H9 (cell line): ENCODE data around the gene TMEM200A. TPM values are rescaled to one million over a fixed set of nuclear protein-coding genes. Genes with fewer than 3 reads are reported as not detected.

Source experiments
- DNase-seq: peaks from one replicate; pipeline ENCODE4 v3.0.0-alpha.2; 2017
- H2AFZ ChIP-seq: one replicate; pipeline ENCODE4 v1.6.1; 2013; ENCODE audit warnings: mild to moderate bottlenecking, low read length, control low read depth, moderate library complexity
- H2AK5ac ChIP-seq: 2 replicates; pipeline ENCODE4 v1.6.1; 2013; ENCODE audit warnings: low read length, control low read depth, mixed read lengths; ENCODE audit not compliant: insufficient read length
- H2BK120ac ChIP-seq: one replicate; pipeline ENCODE4 v1.6.1; 2013; ENCODE audit warnings: low read depth, mild to moderate bottlenecking, low read length, control low read depth, inconsistent platforms; ENCODE audit not compliant: poor library complexity, severe bottlenecking
- H2BK12ac ChIP-seq: 2 replicates; pipeline ENCODE4 v1.6.1; 2013; ENCODE audit warnings: low read length, control low read depth, mixed read lengths, low read depth; ENCODE audit not compliant: insufficient read length
- H2BK15ac ChIP-seq: 2 replicates; pipeline ENCODE4 v1.6.1; 2013; ENCODE audit warnings: low read depth, low read length, control low read depth
- H2BK20ac ChIP-seq: one replicate; pipeline ENCODE4 v1.6.1; 2013; ENCODE audit warnings: low read depth, mild to moderate bottlenecking, low read length, control low read depth, inconsistent platforms; ENCODE audit not compliant: poor library complexity, severe bottlenecking
- H2BK5ac ChIP-seq: 2 replicates; pipeline ENCODE4 v1.6.1; 2013; ENCODE audit warnings: low read length, control low read depth, mixed read lengths; ENCODE audit not compliant: insufficient read length
- H3K14ac ChIP-seq: 2 replicates; pipeline ENCODE4 v1.6.1; 2013; ENCODE audit warnings: low read length, control low read depth; ENCODE audit not compliant: insufficient read depth
- H3K18ac ChIP-seq: 2 replicates; pipeline ENCODE4 v1.6.1; 2013; ENCODE audit warnings: low read depth, mild to moderate bottlenecking, mixed read lengths, low read length, control low read depth; ENCODE audit not compliant: insufficient read length
- H3K23ac ChIP-seq: 2 replicates; pipeline ENCODE4 v1.6.1; 2013; ENCODE audit warnings: low read length, control low read depth, mixed read lengths, low read depth; ENCODE audit not compliant: insufficient read length
- H3K23me2 ChIP-seq: 2 replicates; pipeline ENCODE4 v1.6.1; 2013; ENCODE audit warnings: low read depth, mild to moderate bottlenecking, mixed read lengths, low read length, control low read depth; ENCODE audit not compliant: insufficient read length, poor library complexity, severe bottlenecking
- H3K27ac ChIP-seq: 2 replicates; pipeline ENCODE4 v1.5.1; 2013; ENCODE audit warnings: low read length, control low read depth, mixed read lengths, low read depth; ENCODE audit not compliant: insufficient read length
- H3K27me3 ChIP-seq: 2 replicates; pipeline ENCODE4 v1.6.1; 2013; ENCODE audit warnings: low read length, control low read depth, inconsistent platforms; ENCODE audit not compliant: insufficient read depth
- H3K4ac ChIP-seq: 2 replicates; pipeline ENCODE4 v1.6.1; 2013; ENCODE audit warnings: low read depth, mild to moderate bottlenecking, control low read depth, inconsistent platforms, low read length, moderate library complexity
- H3K4me1 ChIP-seq: 2 replicates; pipeline ENCODE4 v1.6.1; 2013; ENCODE audit warnings: low read length, control low read depth, inconsistent platforms; ENCODE audit not compliant: insufficient read depth
- H3K4me2 ChIP-seq: 2 replicates; pipeline ENCODE4 v1.6.1; 2013; ENCODE audit warnings: low read length, control low read depth, mixed read lengths; ENCODE audit not compliant: insufficient read length, insufficient read depth
- H3K56ac ChIP-seq: 2 replicates; pipeline ENCODE4 v1.6.1; 2013; ENCODE audit warnings: low read depth, mild to moderate bottlenecking, mixed read lengths, low read length, control low read depth; ENCODE audit not compliant: insufficient read length
- H3K79me1 ChIP-seq: 2 replicates; pipeline ENCODE4 v1.6.1; 2013; ENCODE audit warnings: low read depth, mild to moderate bottlenecking, moderate library complexity, low read length, control low read depth, inconsistent platforms; ENCODE audit not compliant: insufficient read depth, poor library complexity, severe bottlenecking
- H3K79me2 ChIP-seq: 2 replicates; pipeline ENCODE4 v1.6.1; 2013; ENCODE audit warnings: low read length, control low read depth, inconsistent platforms; ENCODE audit not compliant: insufficient read depth
- H3K9ac ChIP-seq: 2 replicates; pipeline ENCODE4 v1.6.1; 2013; ENCODE audit warnings: low read length, control low read depth, mixed read lengths; ENCODE audit not compliant: insufficient read length; ENCODE audit errors: extremely low read depth
- H3K9me3 ChIP-seq: one replicate; pipeline ENCODE4 v1.6.1; 2013; ENCODE audit warnings: low read depth, low read length, inconsistent platforms; ENCODE audit not compliant: control insufficient read depth
- H3T11ph ChIP-seq: one replicate; pipeline ENCODE4 v1.6.1; 2013; ENCODE audit warnings: mild to moderate bottlenecking, low read length, control low read depth, inconsistent platforms
- H4K20me1 ChIP-seq: one replicate; pipeline ENCODE4 v1.6.1; 2013; ENCODE audit not compliant: control insufficient read depth, insufficient read length, insufficient read depth
- H4K5ac ChIP-seq: 2 replicates; pipeline ENCODE4 v1.6.1; 2013; ENCODE audit warnings: low read depth, mild to moderate bottlenecking, mixed read lengths, low read length, control low read depth; ENCODE audit not compliant: insufficient read length
- H4K8ac ChIP-seq: replicated peaks from 2 replicates; pipeline ENCODE4 v1.6.1; 2013; ENCODE audit warnings: low read length, control low read depth, mixed read lengths, low read depth; ENCODE audit not compliant: insufficient read length
- H4K91ac ChIP-seq: 2 replicates; pipeline ENCODE4 v1.6.1; 2013; ENCODE audit warnings: low read depth, mild to moderate bottlenecking, moderate library complexity, mixed read lengths, low read length, control low read depth; ENCODE audit not compliant: insufficient read length
- H3K27ac Mint-ChIP-seq, 3 experiments: 2 replicates in 2 of 3; 3 replicates in 1 of 3; pipeline ENCODE4 v1.8.0; 2020 to 2021; ENCODE audit warnings: mixed read lengths in 3 of 3, mild to moderate bottlenecking in 1 of 3, moderate library complexity in 1 of 3
- H3K27me3 Mint-ChIP-seq: 2 replicates; pipeline ENCODE4 v1.8.0; 2021; ENCODE audit warnings: low read depth, mild to moderate bottlenecking, moderate library complexity, mixed read lengths
- H3K36me3 Mint-ChIP-seq, 3 experiments: 2 replicates in 2 of 3; 3 replicates in 1 of 3; pipeline ENCODE4 v1.8.0; 2020 to 2021; ENCODE audit warnings: low read depth in 3 of 3, mixed read lengths in 3 of 3; ENCODE audit not compliant: insufficient read depth in 1 of 3
- H3K4me1 Mint-ChIP-seq, 2 experiments: 2 replicates each; pipeline ENCODE4 v1.8.0; 2020; ENCODE audit warnings: mixed read lengths in 2 of 2
- H3K4me3 Mint-ChIP-seq, 2 experiments: 2 replicates in 1 of 2; 3 replicates in 1 of 2; pipeline ENCODE4 v1.8.0; 2020 to 2021; ENCODE audit warnings: mild to moderate bottlenecking in 2 of 2, mixed read lengths in 2 of 2, moderate library complexity in 1 of 2
- H3K9me3 Mint-ChIP-seq, 2 experiments: 2 replicates in 1 of 2; 3 replicates in 1 of 2; pipeline ENCODE4 v1.8.0; 2020; ENCODE audit warnings: mild to moderate bottlenecking in 2 of 2, mixed read lengths in 2 of 2, moderate library complexity in 1 of 2
- WGBS: extraction: QIAGEN DNeasy Blood & Tissue Kit; methylation state at CpG from one replicate; pipeline ENCODE4 v1.1.7; 2013; ENCODE audit warnings: missing lambda C conversion rate, low lambda C conversion rate, mixed read lengths; ENCODE audit not compliant: insufficient read length; ENCODE audit errors: extremely low coverage; 5-methylcytosine and 5-hydroxymethylcytosine counted together
- total RNA-seq: library from RNA; stranded (reverse); gene quantifications from 2 replicates; pipeline ENCODE4 v1.2.1, GENCODE V29; 2021
- TF ChIP-seq, protein P1 (sequence below): fragments of 200-600 bp; sonication (generic); conservative IDR thresholded peaks from 3 replicates; pipeline ENCODE4 v1.8.0; 2021; ENCODE audit warnings: antibody characterized with exemption, mild to moderate bottlenecking

TMEM200A gene
- total RNA-seq, 1 experiment from 2014 or later: 6.1 TPM

DNA sequence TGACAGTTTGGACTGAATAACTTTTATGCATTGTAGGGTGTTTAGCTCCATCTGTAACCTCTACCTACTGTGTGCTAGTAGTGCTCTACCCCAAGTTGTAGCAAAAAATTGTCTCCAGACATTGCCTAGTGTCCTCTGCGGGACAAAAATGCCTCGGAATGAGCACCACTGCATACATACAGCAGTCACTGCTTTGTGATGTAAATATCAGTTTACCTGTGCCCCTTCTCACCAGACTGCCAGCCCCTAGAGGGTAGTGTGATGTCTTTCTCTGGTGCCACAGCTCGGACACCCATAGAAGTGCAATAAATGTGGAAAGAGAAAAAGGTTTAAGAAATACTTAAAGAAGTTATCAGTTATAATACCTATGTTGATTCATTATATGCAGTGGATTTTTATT is 25.1 kb downstream of the TMEM200A start:
- no peak overlapping the region for H3K4me2 ChIP-seq
- TF ChIP-seq, protein P1, sequence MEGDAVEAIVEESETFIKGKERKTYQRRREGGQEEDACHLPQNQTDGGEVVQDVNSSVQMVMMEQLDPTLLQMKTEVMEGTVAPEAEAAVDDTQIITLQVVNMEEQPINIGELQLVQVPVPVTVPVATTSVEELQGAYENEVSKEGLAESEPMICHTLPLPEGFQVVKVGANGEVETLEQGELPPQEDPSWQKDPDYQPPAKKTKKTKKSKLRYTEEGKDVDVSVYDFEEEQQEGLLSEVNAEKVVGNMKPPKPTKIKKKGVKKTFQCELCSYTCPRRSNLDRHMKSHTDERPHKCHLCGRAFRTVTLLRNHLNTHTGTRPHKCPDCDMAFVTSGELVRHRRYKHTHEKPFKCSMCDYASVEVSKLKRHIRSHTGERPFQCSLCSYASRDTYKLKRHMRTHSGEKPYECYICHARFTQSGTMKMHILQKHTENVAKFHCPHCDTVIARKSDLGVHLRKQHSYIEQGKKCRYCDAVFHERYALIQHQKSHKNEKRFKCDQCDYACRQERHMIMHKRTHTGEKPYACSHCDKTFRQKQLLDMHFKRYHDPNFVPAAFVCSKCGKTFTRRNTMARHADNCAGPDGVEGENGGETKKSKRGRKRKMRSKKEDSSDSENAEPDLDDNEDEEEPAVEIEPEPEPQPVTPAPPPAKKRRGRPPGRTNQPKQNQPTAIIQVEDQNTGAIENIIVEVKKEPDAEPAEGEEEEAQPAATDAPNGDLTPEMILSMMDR: no peak
- H3K27me3 Mint-ChIP-seq: no peaks in the 10 kb centered on the region

More for the DNA sequence above, 25.1 kb downstream of the TMEM200A start:
- no peaks in the 10 kb centered on the region for H3K79me1 ChIP-seq
- no peak overlapping the region for H3K27ac Mint-ChIP-seq
- H3K9me3 ChIP-seq: no peaks in the 10 kb centered on the region
- WGBS: no CpG with 5 or more reads among the region's 3 CpGs
- H3K36me3 Mint-ChIP-seq: peaks cover 0 to 11% (median 2%) of the 10 kb centered on the region in 3 experiments; a peak in 3 of 7 replicates
- H3K4ac ChIP-seq: no peak overlapping the region
- H2BK15ac ChIP-seq: no peak overlapping the region
- H3K18ac ChIP-seq: no peak overlapping the region
- no peak overlapping the region for H4K8ac ChIP-seq
- H3K27ac ChIP-seq: no peak overlapping the region
- no peaks in the 10 kb centered on the region for H4K20me1 ChIP-seq
- H2BK20ac ChIP-seq: no peak overlapping the region
- no peak overlapping the region for H3K9ac ChIP-seq
- no peak overlapping the region for H2BK120ac ChIP-seq
- H2AK5ac ChIP-seq: no peak overlapping the region
- no peak overlapping the region for H2AFZ ChIP-seq
- H3K9me3 Mint-ChIP-seq: no peaks in the 10 kb centered on the region
- H3K14ac ChIP-seq: no peak overlapping the region
- no peak overlapping the region for H3K23ac ChIP-seq
- H3T11ph ChIP-seq: no peak overlapping the region
- no peak overlapping the region for H3K56ac ChIP-seq
- no peaks in the 10 kb centered on the region for H3K27me3 ChIP-seq
- H3K4me1 ChIP-seq: peaks cover 4% of the 10 kb centered on the region; the same call in 1 of the 2 replicates
- peaks cover 9 to 24% of the 10 kb centered on the region in 2 experiments; a peak in 3 of 4 replicates for H3K4me1 Mint-ChIP-seq
- no peaks in the 10 kb centered on the region for H3K79me2 ChIP-seq
- H3K4me3 Mint-ChIP-seq: no peak overlapping the region
- H3K23me2 ChIP-seq: no peaks in the 10 kb centered on the region
- H2BK5ac ChIP-seq: no peak overlapping the region
- no peak overlapping the region for H4K91ac ChIP-seq
- DNase-seq: no peak
- H2BK12ac ChIP-seq: no peak overlapping the region
- H4K5ac ChIP-seq: no peak overlapping the region
